GM23248 (cell line): ENCODE results near the gene SLC40A1.

Experiments used
- EZH2 ChIP-seq: fragments of 200-600 bp; sonication (generic); IDR thresholded peaks from 2 replicates; pipeline ENCODE4 v1.6.1; 2018; ENCODE audit warnings: antibody characterized with exemption, mild to moderate bottlenecking; ENCODE audit not compliant: insufficient read depth, poor library complexity, severe bottlenecking
- EZH2phosphoT487 ChIP-seq: fragments of 200-600 bp; sonication (generic); IDR thresholded peaks from 2 replicates; pipeline ENCODE4 v1.6.1; 2018; ENCODE audit warnings: antibody characterized with exemption, moderate library complexity, mild to moderate bottlenecking, low read depth; ENCODE audit not compliant: insufficient read depth

GRCh38 chr2:189511960-189512319, 68.6 kb downstream of the SLC40A1 start:
- TF ChIP-seq EZH2phosphoT487 (no peak), EZH2 (no peak)
